ENCODE data around the gene LRP1-AS. TPM values are rescaled to one million over a fixed set of nuclear protein-coding genes. Genes with fewer than 3 reads are reported as not detected.

Gene LRP1-AS
- total RNA-seq, 1 experiment from 2014 or later: not detected

GRCh38 chr12:57095440-57095839 is 52.0 kb downstream of the LRP1-AS start:
- Histone ChIP-seq H3K4me1 (replicated peaks) (peaks cover 22% of the 10 kb centered on the region), H3K36me3 (peaks cover 78% of the 10 kb centered on the region), H3K4me3 (no peak overlapping the region), H3K27me3 (replicated peaks) (no peaks in the 10 kb centered on the region), H3K27ac (no peak overlapping the region), H3K9me3 (replicated peaks) (no peaks in the 10 kb centered on the region)
- DNase-seq (ENCODE audit: low read depth in 1 of 2, low spot score in 2 of 2): no peak

Other genes starting within 250 kb of the LRP1-AS start
- not detected in 2 replicates for gene SDR9C7, start 213.2 kb downstream of the LRP1-AS start, total RNA-seq (2014; rRNA removed; shearing (Covaris generic))
- gene RDH16, start 190.0 kb downstream of the LRP1-AS start, total RNA-seq (2014; rRNA removed; shearing (Covaris generic)): 0.05 TPM in 1 of 2 replicates, not detected in the other
- gene ZBTB39, start 141.1 kb downstream of the LRP1-AS start, total RNA-seq (2014; rRNA removed; shearing (Covaris generic)): 4.5 and 4.7 TPM in 2 replicates
- gene TAC3, start 131.1 kb downstream of the LRP1-AS start, total RNA-seq (2014; rRNA removed; shearing (Covaris generic)): not detected in 2 replicates
- not detected in 2 replicates for gene MYO1A, start 97.5 kb downstream of the LRP1-AS start, total RNA-seq (2014; rRNA removed; shearing (Covaris generic))
- 31.5 and 40.3 TPM in 2 replicates for gene NEMP1, start 68.8 kb downstream of the LRP1-AS start, total RNA-seq (2014; rRNA removed; shearing (Covaris generic))
- 21.6 and 22.2 TPM in 2 replicates for gene NAB2, start 58.5 kb downstream of the LRP1-AS start, total RNA-seq (2014; rRNA removed; shearing (Covaris generic))
- 29.9 and 34.0 TPM in 2 replicates for gene STAT6, start 36.3 kb downstream of the LRP1-AS start, total RNA-seq (2014; rRNA removed; shearing (Covaris generic))
- 21.2 and 33.3 TPM in 2 replicates for gene LRP1, start 19.1 kb downstream of the LRP1-AS start, total RNA-seq (2014; rRNA removed; shearing (Covaris generic))
- 0.13 TPM in 1 of 2 replicates, not detected in the other for gene NXPH4, start 69.2 kb upstream of the LRP1-AS start, total RNA-seq (2014; rRNA removed; shearing (Covaris generic))
- 94.1 and 130 TPM in 2 replicates for gene SHMT2, start 82.1 kb upstream of the LRP1-AS start, total RNA-seq (2014; rRNA removed; shearing (Covaris generic))
- gene STAC3, start 103.6 kb upstream of the LRP1-AS start, total RNA-seq (2014; rRNA removed; shearing (Covaris generic)): 0.68 TPM in 1 of 2 replicates, not detected in the other